Cardiac fibroblast (primary cell): ENCODE results near the gene AGBL4.
A peak's percentile ranks its signal among the peaks of the same experiment; 100 is the strongest.

Experiments used
- DNase-seq, 2 donors: peaks; one replicate each; pipeline versions ENCODE4 v3.0.0 to v3.0.0-alpha.2; 2010; ENCODE audit warnings: low read depth in 2 of 2
- H3K4me3 ChIP-seq, 2 donors: replicated peaks in 1 of 2; 1 replicate in 1 of 2; 2 replicates in 1 of 2; pipeline ENCODE4 v1.5.1; 2011; ENCODE audit warnings: low read depth in 2 of 2, low read length in 2 of 2, mild to moderate bottlenecking in 2 of 2, moderate library complexity in 1 of 2
- TF ChIP-seq, protein P1 (sequence below): IDR thresholded peaks from one replicate; pipeline ENCODE4 v1.5.1; 2011; ENCODE audit warnings: low read depth, mild to moderate bottlenecking, low read length, inconsistent platforms

AGBL4 gene

GRCh38 chr1:48776393-48777218 is 1247.1 kb downstream of the AGBL4 start, which contains the start of gene BEND5:
Gene BEND5, minus strand, starts transcription at chr1:48776891. Its CDS starts 60 bp downstream, at chr1:48776831.
- TF ChIP-seq, protein P1, sequence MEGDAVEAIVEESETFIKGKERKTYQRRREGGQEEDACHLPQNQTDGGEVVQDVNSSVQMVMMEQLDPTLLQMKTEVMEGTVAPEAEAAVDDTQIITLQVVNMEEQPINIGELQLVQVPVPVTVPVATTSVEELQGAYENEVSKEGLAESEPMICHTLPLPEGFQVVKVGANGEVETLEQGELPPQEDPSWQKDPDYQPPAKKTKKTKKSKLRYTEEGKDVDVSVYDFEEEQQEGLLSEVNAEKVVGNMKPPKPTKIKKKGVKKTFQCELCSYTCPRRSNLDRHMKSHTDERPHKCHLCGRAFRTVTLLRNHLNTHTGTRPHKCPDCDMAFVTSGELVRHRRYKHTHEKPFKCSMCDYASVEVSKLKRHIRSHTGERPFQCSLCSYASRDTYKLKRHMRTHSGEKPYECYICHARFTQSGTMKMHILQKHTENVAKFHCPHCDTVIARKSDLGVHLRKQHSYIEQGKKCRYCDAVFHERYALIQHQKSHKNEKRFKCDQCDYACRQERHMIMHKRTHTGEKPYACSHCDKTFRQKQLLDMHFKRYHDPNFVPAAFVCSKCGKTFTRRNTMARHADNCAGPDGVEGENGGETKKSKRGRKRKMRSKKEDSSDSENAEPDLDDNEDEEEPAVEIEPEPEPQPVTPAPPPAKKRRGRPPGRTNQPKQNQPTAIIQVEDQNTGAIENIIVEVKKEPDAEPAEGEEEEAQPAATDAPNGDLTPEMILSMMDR: no peak
- peak within 1 kb of the TSS in 1 of 2 donors; percentile 43 for H3K4me3 ChIP-seq
- peak in 1 of 2 donors; percentile 45 for DNase-seq

DNA sequence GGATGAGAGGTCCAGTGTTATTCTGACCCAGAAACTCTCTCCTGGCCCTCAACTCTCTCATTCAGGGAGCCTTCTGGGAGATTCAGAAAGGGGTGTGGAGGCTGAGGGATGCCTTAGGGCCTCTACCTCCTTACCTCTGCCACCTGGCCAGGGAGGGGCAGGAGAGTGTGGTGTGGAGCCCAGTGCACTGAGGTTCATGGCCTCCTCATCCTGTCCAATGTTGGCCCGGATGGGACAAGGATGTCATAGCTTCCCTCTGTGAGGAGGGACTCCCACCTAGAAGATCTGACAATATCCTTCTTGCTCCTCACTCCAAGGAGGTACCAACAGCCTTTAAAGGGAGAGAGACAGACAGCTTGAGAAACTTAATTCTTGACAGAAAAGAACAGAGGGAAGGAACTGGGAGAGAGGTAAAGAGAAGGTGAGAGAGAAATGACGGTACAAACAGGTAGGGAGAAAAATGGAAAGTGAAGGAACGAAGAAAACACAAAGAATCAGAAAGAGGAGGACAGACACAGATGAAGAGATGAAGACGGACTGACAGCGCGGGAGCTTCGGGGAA is 1247.8 kb downstream of the AGBL4 start:
- H3K4me3 ChIP-seq: peak overlapping the region in 1 of 2 donors; percentile 43
- no peak for DNase-seq
- TF ChIP-seq, protein P1: no peak

- no peak overlapping the region for H3K4me3 ChIP-seq
- TF ChIP-seq, protein P1: no peak
- DNase-seq: no peak
Observed at GRCh38 chr1:48773133-48773532, 1250.6 kb downstream of the AGBL4 start.

DNA sequence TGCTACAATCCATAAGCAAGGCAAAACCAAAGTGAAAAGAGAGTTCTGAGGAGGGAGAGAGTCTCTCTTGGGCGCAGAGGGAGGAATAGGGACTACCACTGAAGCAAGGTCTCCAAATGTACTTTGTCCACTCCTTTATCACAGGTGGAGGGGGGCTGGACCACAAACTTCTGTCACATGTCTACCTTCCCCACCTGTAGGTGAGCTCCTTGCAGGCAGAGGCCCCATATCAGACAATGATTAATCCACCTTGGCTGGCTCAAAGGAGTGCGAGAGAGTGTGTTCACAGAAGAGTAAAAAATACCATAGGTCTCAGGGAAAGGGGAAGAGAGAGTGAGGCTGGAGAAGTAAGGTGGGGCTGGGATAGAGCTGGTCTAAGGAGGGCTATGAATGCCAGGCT is 1251.5 kb downstream of the AGBL4 start:
- H3K4me3 ChIP-seq: no peak overlapping the region
- DNase-seq: no peak
- TF ChIP-seq, protein P1: no peak

DNA sequence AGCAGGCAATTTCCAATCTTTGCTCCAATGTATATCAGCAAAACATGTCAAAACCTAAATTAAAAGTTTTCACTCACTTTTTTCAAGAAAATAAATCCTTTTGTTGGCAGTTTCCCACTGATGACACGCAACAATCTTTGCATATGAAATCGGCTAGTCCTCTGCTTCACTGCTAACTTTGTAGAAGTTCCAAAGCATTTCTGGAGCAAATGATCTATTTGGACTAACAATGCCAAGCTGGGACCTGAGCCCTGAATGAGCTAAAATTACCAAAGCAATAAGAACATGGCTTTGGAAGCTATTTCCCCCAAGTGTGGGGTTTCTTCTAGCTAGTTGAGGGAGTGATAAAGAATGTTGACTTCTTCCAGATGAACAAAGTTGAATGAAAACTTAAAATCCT is 1252.2 kb downstream of the AGBL4 start:
- no peak overlapping the region for H3K4me3 ChIP-seq
- TF ChIP-seq, protein P1: no peak
- DNase-seq: no peak

GRCh38 chr1:48767975-48768510 is 1255.7 kb downstream of the AGBL4 start:
- DNase-seq: no peak
- TF ChIP-seq, protein P1: no peak
- no peak overlapping the region for H3K4me3 ChIP-seq
